ENCODE data around the gene SCAF1. TPM values are rescaled to one million over a fixed set of nuclear protein-coding genes. Genes with fewer than 3 reads are reported as not detected.
A peak's percentile ranks its signal among the peaks of the same experiment; 100 is the strongest.

SCAF1 gene
- total RNA-seq, 2 experiments from 2014 or later: 43.3 to 64.0 TPM

DNA sequence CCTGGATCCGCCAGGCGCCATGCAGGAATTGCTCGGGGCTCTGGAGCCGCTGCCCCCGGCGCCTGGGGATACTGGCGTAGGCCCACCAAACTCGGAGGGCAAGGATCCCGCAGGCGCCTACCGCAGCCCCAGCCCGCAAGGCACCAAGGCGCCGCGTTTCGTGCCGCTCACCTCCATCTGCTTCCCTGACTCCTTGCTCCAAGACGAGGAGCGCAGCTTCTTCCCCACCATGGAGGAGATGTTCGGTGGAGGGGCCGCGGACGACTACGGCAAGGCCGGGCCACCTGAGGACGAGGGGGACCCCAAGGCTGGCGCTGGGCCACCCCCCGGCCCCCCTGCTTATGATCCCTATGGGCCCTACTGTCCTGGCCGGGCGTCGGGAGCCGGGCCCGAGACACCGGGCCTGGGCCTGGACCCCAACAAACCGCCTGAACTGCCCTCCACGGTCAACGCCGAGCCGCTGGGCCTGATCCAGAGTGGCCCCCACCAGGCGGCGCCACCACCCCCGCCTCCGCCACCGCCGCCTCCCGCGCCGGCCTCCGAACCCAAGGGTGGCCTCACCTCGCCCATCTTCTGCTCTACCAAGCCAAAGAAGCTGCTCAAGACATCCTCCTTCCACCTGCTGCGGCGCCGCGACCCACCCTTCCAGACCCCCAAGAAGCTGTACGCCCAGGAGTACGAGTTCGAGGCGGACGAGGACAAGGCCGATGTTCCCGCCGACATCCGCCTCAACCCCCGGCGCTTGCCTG is 44.9 kb upstream of the SCAF1 start:
- Mint-ChIP-seq H3K36me3 (ENCODE audit: low read depth) (peaks cover 49% of the 10 kb centered on the region), H3K27me3 (no peaks in the 10 kb centered on the region), H3K27ac (no peak overlapping the region), H3K4me1 (peaks cover 17% of the 10 kb centered on the region), H3K9me3 (ENCODE audit: low read depth) (no peaks in the 10 kb centered on the region), H3K4me3 (no peak overlapping the region)
- no peak for DNase-seq
- ATAC-seq: no peak
- intact Hi-C loops (cut with DNase I, micrococcal nuclease): no loop called here
- ChIA-PET POLR2A (no interaction called here), CTCF (no interaction called here)

DNA sequence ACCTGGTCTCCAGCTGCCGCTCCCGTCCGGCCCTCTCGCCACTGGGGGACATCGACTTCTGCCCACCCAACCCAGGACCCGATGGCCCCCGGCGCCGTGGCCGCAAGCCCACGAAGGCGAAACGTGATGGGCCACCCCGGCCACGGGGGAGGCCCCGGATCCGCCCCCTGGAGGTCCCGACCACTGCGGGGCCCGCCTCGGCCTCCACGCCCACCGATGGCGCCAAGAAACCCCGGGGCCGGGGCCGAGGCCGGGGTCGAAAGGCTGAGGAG is 44.4 kb upstream of the SCAF1 start:
- Mint-ChIP-seq H3K27ac (no peak overlapping the region), H3K27me3 (no peaks in the 10 kb centered on the region), H3K4me3 (no peak overlapping the region), H3K36me3 (ENCODE audit: low read depth) (peaks cover 50% of the 10 kb centered on the region), H3K4me1 (peaks cover 17% of the 10 kb centered on the region), H3K9me3 (ENCODE audit: low read depth) (no peaks in the 10 kb centered on the region)
- no peak for DNase-seq
- intact Hi-C loops (cut with DNase I, micrococcal nuclease): no loop called here
- no peak for ATAC-seq
- ChIA-PET POLR2A (no interaction called here), CTCF (no interaction called here)

- no peak overlapping the region for H3K4me3 Mint-ChIP-seq
- ChIA-PET CTCF (interaction anchor here (0.5 to 0.9 kb wide), 2 partner anchors 12 to 92 kb away, joined by 3 read pairs; no protein-coding TSS in a partner anchor), POLR2A (no interaction called here)
- H3K36me3 Mint-ChIP-seq (ENCODE audit: low read depth): peaks cover 45% of the 10 kb centered on the region
- intact Hi-C loops (cut with DNase I, micrococcal nuclease): no loop called here
- peaks cover 12% of the 10 kb centered on the region for H3K4me1 Mint-ChIP-seq
- peak overlapping the region; percentile 58 for H3K27ac Mint-ChIP-seq
- DNase-seq (no peak), ATAC-seq (peak; percentile 12)
- H3K9me3 Mint-ChIP-seq (ENCODE audit: low read depth): no peaks in the 10 kb centered on the region
- no peaks in the 10 kb centered on the region for H3K27me3 Mint-ChIP-seq
Observed at GRCh38 chr19:49599378-49600295, 42.4 kb upstream of the SCAF1 start.

GRCh38 chr19:49601482-49602038 is 40.4 kb upstream of the SCAF1 start:
- DNase-seq (no peak), ATAC-seq (no peak)
- ChIA-PET CTCF (no interaction called here), POLR2A (no interaction called here)
- intact Hi-C loops (cut with DNase I, micrococcal nuclease): no loop called here
- peaks cover 15% of the 10 kb centered on the region for H3K4me1 Mint-ChIP-seq
- no peak overlapping the region for H3K27ac Mint-ChIP-seq
- no peaks in the 10 kb centered on the region for H3K27me3 Mint-ChIP-seq
- no peak overlapping the region for H3K4me3 Mint-ChIP-seq
- H3K36me3 Mint-ChIP-seq (ENCODE audit: low read depth): peaks cover 42% of the 10 kb centered on the region
- H3K9me3 Mint-ChIP-seq (ENCODE audit: low read depth): no peaks in the 10 kb centered on the region

DNA sequence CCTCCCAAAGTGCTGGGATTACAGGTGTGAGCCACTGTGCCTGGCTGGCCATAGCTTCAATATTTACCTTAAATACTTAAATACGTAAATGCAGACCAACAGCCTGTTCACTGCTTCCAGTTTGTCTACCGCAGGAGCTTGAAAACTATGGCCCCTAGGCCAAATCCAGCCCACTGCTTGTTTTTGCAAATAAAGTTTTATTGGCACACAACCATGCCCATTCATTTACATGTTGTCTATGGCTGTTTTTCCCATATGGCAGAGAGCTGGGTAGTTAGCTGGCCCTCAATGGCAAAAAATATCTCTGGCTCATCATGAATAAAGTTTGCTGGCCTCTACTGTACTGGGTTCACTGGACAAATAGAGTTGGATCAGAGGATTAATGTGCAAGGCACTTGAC is 39.2 kb upstream of the SCAF1 start:
- H3K9me3 Mint-ChIP-seq (ENCODE audit: low read depth): no peaks in the 10 kb centered on the region
- no peak overlapping the region for H3K27ac Mint-ChIP-seq
- DNase-seq: no peak
- no peaks in the 10 kb centered on the region for H3K27me3 Mint-ChIP-seq
- ChIA-PET CTCF (interaction anchor here (0.6 kb wide), 1 partner anchor 16 kb away, joined by 3 read pairs; no protein-coding TSS in a partner anchor), POLR2A (no interaction called here)
- no peak overlapping the region for H3K4me3 Mint-ChIP-seq
- ATAC-seq: no peak
- intact Hi-C loops (cut with DNase I, micrococcal nuclease): no loop called here
- peaks cover 15% of the 10 kb centered on the region for H3K4me1 Mint-ChIP-seq
- H3K36me3 Mint-ChIP-seq (ENCODE audit: low read depth): peaks cover 40% of the 10 kb centered on the region

DNA sequence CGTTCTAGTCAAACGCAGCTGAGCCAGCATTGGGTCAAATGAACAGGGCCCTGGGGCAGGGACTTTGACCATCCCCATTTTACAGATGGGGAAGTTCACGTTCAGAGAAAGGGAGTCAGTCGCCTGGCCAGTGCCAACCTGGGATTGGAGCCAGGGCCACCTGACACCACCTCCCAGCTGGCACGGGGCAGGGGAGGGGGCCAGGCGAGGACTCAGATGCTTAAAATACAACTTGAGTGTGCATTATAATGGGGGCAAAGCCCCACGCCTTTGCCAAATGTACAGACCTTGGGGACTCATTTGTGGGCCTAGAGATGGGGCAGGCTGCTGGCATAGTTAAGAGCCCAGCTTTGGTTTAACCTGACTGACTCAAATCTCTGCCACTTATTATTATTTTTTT is 36.4 kb upstream of the SCAF1 start:
- H3K27ac Mint-ChIP-seq: no peak overlapping the region
- H3K27me3 Mint-ChIP-seq: no peaks in the 10 kb centered on the region
- ATAC-seq (peak; percentile 16), DNase-seq (no peak)
- peaks cover 29% of the 10 kb centered on the region for H3K36me3 Mint-ChIP-seq (ENCODE audit: low read depth)
- no peak overlapping the region for H3K4me3 Mint-ChIP-seq
- intact Hi-C loops (cut with DNase I, micrococcal nuclease): no loop called here
- peaks cover 11% of the 10 kb centered on the region for H3K4me1 Mint-ChIP-seq
- no peaks in the 10 kb centered on the region for H3K9me3 Mint-ChIP-seq (ENCODE audit: low read depth)
- POLR2A ChIA-PET: no interaction called here
- CTCF ChIA-PET: interaction anchor here (1.1 kb wide), 1 partner anchor 13 kb away, joined by 4 read pairs; no protein-coding TSS in a partner anchor

DNA sequence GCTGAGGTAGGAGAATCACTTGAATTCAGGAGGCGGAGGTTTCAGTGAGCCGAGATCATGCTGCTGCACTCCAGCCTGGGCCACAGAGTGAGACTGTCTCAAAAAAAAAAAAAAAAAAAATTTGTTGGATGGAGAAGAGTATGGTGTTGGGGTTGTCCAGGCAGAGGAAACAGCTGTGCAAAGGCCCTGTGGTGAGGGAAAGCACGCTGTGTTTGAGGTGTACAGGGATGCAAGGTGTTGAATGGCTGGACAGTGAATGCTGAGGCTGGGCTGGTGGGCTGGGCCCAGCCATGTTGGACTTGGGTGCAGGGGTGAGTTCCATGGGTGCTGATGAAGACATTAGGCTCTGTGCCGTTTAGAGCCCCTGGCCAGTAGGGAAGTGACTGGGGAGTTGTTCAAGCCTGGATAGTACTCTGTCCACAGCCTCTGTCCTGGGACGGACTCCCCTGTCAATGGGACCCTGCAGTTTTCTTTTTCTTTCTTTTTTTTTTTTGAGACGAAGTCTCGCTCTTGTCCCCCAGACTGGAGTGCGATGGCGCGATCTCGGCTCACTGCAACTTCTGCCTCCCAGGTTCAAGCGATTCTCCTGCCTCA is 32.4 kb upstream of the SCAF1 start:
- intact Hi-C loops (cut with DNase I, micrococcal nuclease): no loop called here
- CTCF ChIA-PET: interaction anchor here (0.6 to 1.1 kb wide), 3 partner anchors 108 to 161 kb away, joined by 3 read pairs; no protein-coding TSS in a partner anchor
- no peak overlapping the region for H3K27ac Mint-ChIP-seq

GRCh38 chr19:49613374-49613773 is 28.6 kb upstream of the SCAF1 start:
- POLR2A ChIA-PET: no interaction called here
- Mint-ChIP-seq H3K9me3 (ENCODE audit: low read depth) (no peaks in the 10 kb centered on the region), H3K27me3 (no peaks in the 10 kb centered on the region), H3K27ac (peak overlapping the region; percentile 89), H3K36me3 (ENCODE audit: low read depth) (peaks cover 51% of the 10 kb centered on the region), H3K4me3 (no peak overlapping the region), H3K4me1 (peaks cover 17% of the 10 kb centered on the region)
- intact Hi-C loops (cut with DNase I, micrococcal nuclease): no loop called here
- DNase-seq (no peak), ATAC-seq (no peak)
- CTCF ChIA-PET: interaction anchor here (0.6 kb wide), 1 partner anchor 1762 kb away, joined by 3 read pairs; no protein-coding TSS in a partner anchor

More for the DNA sequence above, 32.4 kb upstream of the SCAF1 start:
- H3K9me3 Mint-ChIP-seq (ENCODE audit: low read depth): no peaks in the 10 kb centered on the region
- no peak overlapping the region for H3K4me3 Mint-ChIP-seq
- H3K27me3 Mint-ChIP-seq: no peaks in the 10 kb centered on the region
- DNase-seq (no peak), ATAC-seq (no peak)
- peaks cover 21% of the 10 kb centered on the region for H3K36me3 Mint-ChIP-seq (ENCODE audit: low read depth)
- POLR2A ChIA-PET: interaction anchor here (0.5 to 0.7 kb wide), 2 partner anchors 14 to 158 kb away, joined by 3 to 4 read pairs; no protein-coding TSS in a partner anchor
- H3K4me1 Mint-ChIP-seq: peaks cover 20% of the 10 kb centered on the region

- Mint-ChIP-seq H3K27ac (peak overlapping the region; percentile 89), H3K27me3 (no peaks in the 10 kb centered on the region), H3K36me3 (ENCODE audit: low read depth) (peaks cover 56% of the 10 kb centered on the region), H3K4me1 (peaks cover 17% of the 10 kb centered on the region), H3K9me3 (ENCODE audit: low read depth) (no peaks in the 10 kb centered on the region), H3K4me3 (no peak overlapping the region)
- ChIA-PET CTCF (interaction anchor here (0.6 kb wide), 3 partner anchors 43 to 415 kb away, joined by 3 to 4 read pairs (median 3); no protein-coding TSS in a partner anchor), POLR2A (no interaction called here)
- DNase-seq: peak; percentile 69
- intact Hi-C loops (cut with DNase I, micrococcal nuclease): no loop called here
- peak; percentile 85 for ATAC-seq
Observed at GRCh38 chr19:49614096-49614833, 27.7 kb upstream of the SCAF1 start.

DNA sequence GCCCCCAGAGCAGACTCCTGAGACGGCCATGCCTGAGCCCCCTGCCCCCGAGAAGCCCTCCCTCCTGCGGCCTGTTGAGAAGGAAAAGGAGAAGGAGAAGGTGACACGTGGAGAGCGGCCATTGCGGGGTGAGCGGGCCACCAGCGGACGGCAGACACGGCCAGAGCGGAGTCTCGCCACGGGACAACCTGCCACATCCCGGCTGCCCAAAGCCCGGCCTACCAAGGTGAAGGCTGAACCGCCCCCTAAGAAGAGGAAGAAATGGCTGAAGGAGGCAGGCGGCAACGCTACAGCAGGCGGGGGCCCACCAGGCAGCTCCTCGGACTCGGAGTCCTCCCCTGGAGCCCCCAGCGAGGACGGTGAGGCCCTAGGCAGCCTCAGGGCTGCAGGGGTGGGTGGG is 26.1 kb upstream of the SCAF1 start:
- ChIA-PET CTCF (interaction anchor here (0.6 to 1.3 kb wide), 2 partner anchors 47 to 60 kb away, joined by 3 to 5 read pairs; no protein-coding TSS in a partner anchor), POLR2A (no interaction called here)
- H3K4me1 Mint-ChIP-seq: peaks cover 17% of the 10 kb centered on the region
- H3K27me3 Mint-ChIP-seq: no peaks in the 10 kb centered on the region
- no peak for DNase-seq
- no peaks in the 10 kb centered on the region for H3K9me3 Mint-ChIP-seq (ENCODE audit: low read depth)
- H3K27ac Mint-ChIP-seq: no peak overlapping the region
- H3K36me3 Mint-ChIP-seq (ENCODE audit: low read depth): peaks cover 51% of the 10 kb centered on the region
- intact Hi-C loops (cut with DNase I, micrococcal nuclease): no loop called here
- ATAC-seq: no peak
- no peak overlapping the region for H3K4me3 Mint-ChIP-seq

DNA sequence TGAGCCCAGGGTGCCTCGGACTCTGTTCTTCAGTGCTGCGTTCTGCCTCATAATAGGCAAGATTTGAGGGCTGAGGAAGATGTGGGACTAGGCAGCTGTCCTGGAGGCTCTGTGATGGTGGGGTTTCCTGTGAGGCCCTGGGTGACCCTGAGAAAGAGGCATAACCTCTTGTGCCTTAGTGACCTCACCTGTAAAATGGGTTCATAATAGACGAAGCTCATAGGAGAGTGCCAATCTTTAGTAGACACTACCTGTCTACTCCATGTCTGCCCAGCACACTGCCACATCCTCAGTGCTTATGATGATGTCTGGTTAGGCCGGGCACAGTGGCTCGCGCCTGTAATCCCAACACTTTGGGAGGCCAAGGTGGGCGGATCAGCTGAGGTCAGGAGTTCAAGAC is 25.5 kb upstream of the SCAF1 start:
- H3K9me3 Mint-ChIP-seq (ENCODE audit: low read depth): no peaks in the 10 kb centered on the region
- peaks cover 53% of the 10 kb centered on the region for H3K36me3 Mint-ChIP-seq (ENCODE audit: low read depth)
- H3K27ac Mint-ChIP-seq: no peak overlapping the region
- H3K27me3 Mint-ChIP-seq: no peaks in the 10 kb centered on the region
- no peak for DNase-seq
- ChIA-PET POLR2A (no interaction called here), CTCF (interaction anchor here (0.6 to 1.3 kb wide), 3 partner anchors 48 to 77 kb away, joined by 3 to 6 read pairs (median 5); no protein-coding TSS in a partner anchor)
- ATAC-seq: no peak
- intact Hi-C loops (cut with DNase I, micrococcal nuclease): no loop called here
- H3K4me3 Mint-ChIP-seq: no peak overlapping the region
- H3K4me1 Mint-ChIP-seq: peaks cover 17% of the 10 kb centered on the region

Measured in activated CD4-positive, alpha-beta T cell treated with anti-CD3 and anti-CD28 coated beads for 36 hours (primary cell).